SK-N-MC (cell line): ENCODE results near the gene ASIC4.

Experiments
- EZH2 ChIP-seq: fragments of 200-600 bp; sonication (generic); IDR thresholded peaks from one replicate; pipeline ENCODE4 v1.6.1; 2017; ENCODE audit warnings: antibody characterized with exemption
- POLR2AphosphoS5 ChIP-seq: IDR thresholded peaks from 2 replicates; pipeline ENCODE4 v1.6.1; 2012; ENCODE audit warnings: mild to moderate bottlenecking, low read depth, low read length, borderline replicate concordance

- TF ChIP-seq EZH2 (no peak), POLR2AphosphoS5 (no peak)
Observed at GRCh38 chr2:219549619-219550018, 35.3 kb downstream of the ASIC4 start.
